Activated naive CD8-positive, alpha-beta T cell treated with anti-CD3 and anti-CD28 coated beads for 36 hours (primary cell): ENCODE measurements around the gene DBN1. TPM values are rescaled to one million over a fixed set of nuclear protein-coding genes. Genes with fewer than 3 reads are reported as not detected.

Experiments used
- DNase-seq: peaks from one replicate; pipeline ENCODE4 v3.0.0; 2021
- H3K27ac Mint-ChIP-seq: one replicate; pipeline ENCODE4 v1.8.0; 2022; ENCODE audit warnings: mild to moderate bottlenecking, moderate library complexity, mixed read lengths
- H3K27me3 Mint-ChIP-seq: one replicate; pipeline ENCODE4 v1.8.0; 2022; ENCODE audit warnings: mild to moderate bottlenecking, mixed read lengths
- H3K36me3 Mint-ChIP-seq: one replicate; pipeline ENCODE4 v1.8.0; 2021; ENCODE audit warnings: mild to moderate bottlenecking, mixed read lengths
- H3K4me1 Mint-ChIP-seq: one replicate; pipeline ENCODE4 v1.8.0; 2021; ENCODE audit warnings: mixed read lengths
- H3K4me3 Mint-ChIP-seq: one replicate; pipeline ENCODE4 v1.8.0; 2022; ENCODE audit warnings: mild to moderate bottlenecking, moderate library complexity, mixed read lengths
- H3K9me3 Mint-ChIP-seq: one replicate; pipeline ENCODE4 v1.8.0; 2022; ENCODE audit warnings: mixed read lengths
- total RNA-seq, 2 experiments: library from RNA; stranded (reverse); gene quantifications; one replicate each; pipeline ENCODE4 v1.2.3, GENCODE V29; 2021

Gene DBN1
- total RNA-seq, 2 experiments from 2014 or later, result 100 to 106 TPM

DNA sequence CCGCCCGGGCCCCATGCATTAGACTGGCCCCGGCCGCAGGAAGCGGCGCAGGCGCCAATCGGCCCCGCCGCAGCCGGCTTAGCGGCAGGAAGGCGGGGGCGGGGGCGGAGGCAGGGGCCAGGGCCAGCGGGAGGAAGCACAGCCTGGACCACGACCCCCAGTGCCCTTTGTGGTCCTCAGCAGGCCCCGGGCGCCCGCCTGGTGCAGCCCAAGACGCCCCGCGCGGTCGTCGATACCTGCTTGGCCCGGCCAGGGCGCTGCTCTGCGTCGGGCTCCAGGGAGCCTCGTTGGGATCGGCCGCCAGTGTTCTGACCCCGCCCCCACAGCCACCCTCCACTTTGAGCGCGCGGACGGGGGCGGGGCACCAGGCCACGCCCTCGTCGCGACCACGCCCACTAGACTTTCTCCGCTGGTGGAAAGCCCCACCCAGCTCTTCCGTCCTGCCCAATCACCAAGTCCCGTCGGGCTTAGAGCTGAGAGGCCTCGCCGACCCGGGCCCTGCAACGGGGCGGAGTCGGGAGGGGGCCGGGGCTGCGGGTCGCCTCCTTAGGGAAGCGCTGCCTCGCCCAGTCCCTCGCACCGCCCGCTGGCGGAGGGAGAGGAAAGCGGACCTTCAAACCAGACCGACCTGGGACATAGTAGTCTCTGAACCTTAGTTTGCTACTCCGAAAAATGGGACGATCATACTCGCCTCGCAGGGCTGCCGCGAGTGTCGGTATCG is 24.0 kb upstream of the DBN1 start, which contains the start of gene PDLIM7:
PDLIM7 (minus strand) TSS at position 313 of the 721 bp plus-strand sequence. CDS start 1,092 bp downstream, outside the sequence.
- Mint-ChIP-seq H3K4me3 (peak within 1 kb of the TSS; percentile 79), H3K27me3 (peaks cover 13% of the 10 kb centered on the region), H3K4me1 (peaks cover 31% of the 10 kb centered on the region), H3K36me3 (no peaks in the 10 kb centered on the region), H3K27ac (peak within 1 kb of the TSS; percentile 47), H3K9me3 (no peaks in the 10 kb centered on the region)
- DNase-seq, result peak; percentile 95

DNA sequence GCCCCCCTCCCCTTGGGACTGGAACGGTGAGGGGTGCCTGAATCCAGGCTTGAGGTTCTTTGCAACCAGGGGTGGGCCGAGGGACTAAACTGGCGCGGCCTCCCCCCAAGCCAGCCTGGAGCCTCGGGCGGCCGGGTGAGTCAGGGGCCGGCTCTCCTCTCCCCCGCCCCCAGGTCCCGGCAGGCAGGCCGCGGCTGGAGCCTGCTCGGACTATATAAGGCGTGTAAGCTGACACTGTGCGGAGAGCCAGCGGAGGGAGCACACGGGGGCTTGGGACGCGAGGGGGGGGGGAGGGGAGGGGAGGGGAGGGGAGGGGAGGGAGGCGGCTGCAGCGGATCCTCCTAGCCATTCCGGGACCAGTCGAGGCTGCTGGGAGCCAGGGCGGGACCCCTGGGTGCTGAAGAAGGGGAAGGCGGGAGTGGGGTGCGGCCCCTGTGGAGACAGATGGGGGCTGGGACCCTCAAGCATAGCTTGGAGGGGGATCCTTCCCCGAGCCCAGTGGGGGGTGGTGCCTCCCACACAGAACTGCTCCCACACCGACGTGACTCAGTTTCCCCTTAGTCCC is 23.4 kb upstream of the DBN1 start:
- peaks cover 13% of the 10 kb centered on the region for H3K27me3 Mint-ChIP-seq
- H3K4me3 Mint-ChIP-seq, result peak overlapping the region; percentile 79
- H3K27ac Mint-ChIP-seq, result no peak overlapping the region
- H3K9me3 Mint-ChIP-seq, result no peaks in the 10 kb centered on the region
- H3K36me3 Mint-ChIP-seq, result peaks cover 2% of the 10 kb centered on the region
- H3K4me1 Mint-ChIP-seq, result peaks cover 26% of the 10 kb centered on the region
- DNase-seq, result peak; percentile 40

DNA sequence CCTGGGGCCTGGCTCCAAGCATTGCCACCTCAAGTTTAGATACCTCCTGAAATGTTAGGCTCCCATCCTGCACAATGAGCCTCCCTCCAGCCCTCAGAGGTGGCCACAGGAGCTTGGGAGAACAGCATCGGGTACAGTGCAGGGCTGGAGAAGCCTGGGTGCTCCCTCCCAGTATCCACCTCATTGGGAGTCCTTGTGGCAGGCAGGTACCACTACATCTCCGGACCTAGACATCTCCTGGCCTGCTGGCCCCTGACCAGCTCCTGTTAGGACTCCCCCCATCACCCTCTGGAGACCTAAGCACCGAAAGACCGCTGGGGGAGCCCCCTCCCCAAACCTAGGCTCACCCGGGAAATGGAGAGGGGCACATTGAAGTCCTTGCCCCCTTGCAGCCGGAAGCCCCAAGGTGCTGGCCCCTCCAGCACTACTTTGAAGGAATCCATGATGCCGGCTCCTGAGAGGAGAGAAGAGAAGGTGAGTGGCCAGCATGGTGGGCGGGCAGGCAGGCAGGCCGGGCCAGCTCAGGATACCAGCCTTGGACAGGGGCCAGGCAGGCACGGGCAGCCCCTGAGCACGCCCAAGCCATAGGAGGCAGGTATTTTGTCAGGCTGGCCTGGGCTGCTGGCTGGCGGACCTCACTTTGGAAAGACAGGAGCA is 22.8 kb upstream of the DBN1 start:
- Mint-ChIP-seq H3K27ac (no peak overlapping the region), H3K4me3 (peak overlapping the region; percentile 79), H3K4me1 (peaks cover 26% of the 10 kb centered on the region), H3K27me3 (peaks cover 13% of the 10 kb centered on the region), H3K36me3 (peaks cover 3% of the 10 kb centered on the region), H3K9me3 (no peaks in the 10 kb centered on the region)
- no peak for DNase-seq

DNA sequence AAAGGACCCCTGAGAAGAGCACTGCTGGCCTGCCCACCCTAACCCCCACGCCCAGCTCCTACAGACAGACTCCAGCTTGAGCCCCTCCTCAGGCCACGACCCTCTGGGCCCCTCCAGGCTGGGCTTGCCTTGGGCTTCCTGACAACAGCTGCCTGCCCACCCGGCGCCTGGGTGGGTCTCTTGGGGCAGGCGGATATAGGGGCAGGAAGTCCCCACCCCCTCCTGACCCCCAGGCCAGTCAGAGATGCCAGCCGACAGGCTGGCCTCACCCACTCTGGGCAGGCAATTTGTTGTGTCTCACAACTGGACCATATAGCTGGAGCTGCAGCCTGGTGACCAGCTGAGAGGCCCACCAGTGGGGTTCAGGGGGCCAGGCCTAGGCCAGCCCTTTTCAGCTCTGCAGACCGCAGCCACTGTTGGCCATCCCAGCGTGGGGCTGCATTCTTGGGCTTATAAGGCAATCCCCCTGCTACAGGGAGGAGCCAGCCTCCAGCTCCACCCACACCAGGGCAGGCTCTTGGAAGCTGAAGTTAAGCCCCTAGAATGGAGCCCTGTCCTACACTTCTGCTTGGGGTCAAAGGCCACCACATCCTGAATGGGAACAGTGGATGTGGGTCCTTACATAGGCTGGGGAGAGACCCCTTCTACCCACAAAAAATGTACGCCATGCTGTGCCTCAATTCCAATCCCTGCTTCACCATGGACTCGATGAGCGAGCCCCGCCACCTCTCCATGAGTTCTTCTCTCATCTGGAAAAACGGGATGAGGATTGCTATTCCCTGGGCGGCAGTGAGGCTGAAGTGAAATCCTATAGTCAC is 22.0 kb upstream of the DBN1 start:
- peak overlapping the region; percentile 79 for H3K4me3 Mint-ChIP-seq
- no peak overlapping the region for H3K27ac Mint-ChIP-seq
- peaks cover 7% of the 10 kb centered on the region for H3K36me3 Mint-ChIP-seq
- no peaks in the 10 kb centered on the region for H3K9me3 Mint-ChIP-seq
- H3K4me1 Mint-ChIP-seq, result peaks cover 26% of the 10 kb centered on the region
- DNase-seq, result no peak
- peaks cover 12% of the 10 kb centered on the region for H3K27me3 Mint-ChIP-seq

DNA sequence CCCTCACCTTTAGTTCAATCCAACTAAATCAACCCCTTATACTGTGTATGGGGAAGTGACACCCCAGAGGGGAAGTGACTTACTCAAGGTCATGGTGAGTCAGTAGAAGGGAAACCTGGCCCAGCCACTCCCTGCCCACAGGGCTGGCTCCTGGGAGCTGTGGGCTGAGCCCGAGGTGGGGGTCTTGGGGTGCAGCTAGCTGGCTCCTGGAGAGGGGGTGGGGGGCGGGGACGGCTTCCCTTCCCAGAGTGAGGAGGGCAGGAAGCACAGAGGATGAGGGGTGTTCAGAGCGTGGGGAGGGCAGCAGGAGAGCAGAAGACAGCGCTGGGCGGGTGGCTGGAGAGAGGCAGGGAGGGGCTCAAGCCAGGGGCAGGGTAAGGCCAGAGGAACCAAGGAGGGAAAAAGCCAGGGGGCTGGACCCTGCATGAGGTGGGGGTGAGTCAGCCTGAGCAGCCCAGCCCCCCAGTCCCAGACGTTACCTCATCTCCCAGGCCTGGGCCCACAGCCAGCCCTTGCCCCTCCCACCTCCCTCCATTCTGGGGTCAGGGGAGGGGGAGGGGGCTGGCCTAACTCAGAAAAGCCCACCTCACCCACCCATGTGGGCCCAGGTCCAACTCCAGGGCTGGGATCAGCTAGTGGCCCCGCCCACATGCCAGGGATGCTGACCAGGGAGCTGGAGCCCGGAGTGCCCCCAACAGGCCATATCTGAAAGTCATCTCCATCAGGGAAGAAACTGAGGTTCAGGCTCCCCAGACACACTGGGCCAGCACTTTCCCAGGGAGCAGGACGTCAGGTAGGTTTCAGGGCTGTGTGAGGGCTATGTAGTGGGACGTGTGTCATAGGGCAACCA is 21.1 kb upstream of the DBN1 start:
- no peak for DNase-seq
- H3K4me1 Mint-ChIP-seq, result peaks cover 26% of the 10 kb centered on the region
- H3K27ac Mint-ChIP-seq, result peak overlapping the region; percentile 75
- H3K4me3 Mint-ChIP-seq, result no peak overlapping the region
- H3K9me3 Mint-ChIP-seq, result no peaks in the 10 kb centered on the region
- peaks cover 9% of the 10 kb centered on the region for H3K36me3 Mint-ChIP-seq
- peaks cover 10% of the 10 kb centered on the region for H3K27me3 Mint-ChIP-seq

DNA sequence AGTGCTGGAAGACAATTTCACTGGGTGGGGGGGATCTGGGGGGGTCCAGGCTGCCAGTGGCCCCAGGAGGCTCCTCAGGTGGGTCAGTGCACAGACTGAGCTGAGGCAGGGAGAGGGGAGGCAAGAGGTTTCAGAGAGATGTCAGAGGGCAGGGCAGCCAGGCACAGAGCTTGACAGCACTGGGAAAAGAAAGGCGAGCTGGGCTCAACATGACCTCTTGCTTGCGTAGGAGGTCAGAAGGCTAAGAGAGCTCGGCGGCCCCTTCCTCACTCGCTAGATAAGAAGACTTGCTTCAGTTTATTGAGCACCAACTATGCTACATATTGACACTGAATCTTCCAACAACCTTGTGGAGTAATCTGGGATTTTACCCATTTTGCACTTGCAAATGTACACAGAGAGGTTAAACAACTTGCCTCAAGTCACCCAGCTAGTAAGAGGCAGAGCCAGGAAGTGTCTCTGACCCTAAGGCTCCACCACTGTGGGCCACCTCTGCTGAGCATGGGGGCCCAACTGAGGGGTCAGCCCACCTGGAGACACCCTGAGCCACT is 20.4 kb upstream of the DBN1 start:
- Mint-ChIP-seq H3K36me3 (peaks cover 11% of the 10 kb centered on the region), H3K4me3 (no peak overlapping the region)

DNA sequence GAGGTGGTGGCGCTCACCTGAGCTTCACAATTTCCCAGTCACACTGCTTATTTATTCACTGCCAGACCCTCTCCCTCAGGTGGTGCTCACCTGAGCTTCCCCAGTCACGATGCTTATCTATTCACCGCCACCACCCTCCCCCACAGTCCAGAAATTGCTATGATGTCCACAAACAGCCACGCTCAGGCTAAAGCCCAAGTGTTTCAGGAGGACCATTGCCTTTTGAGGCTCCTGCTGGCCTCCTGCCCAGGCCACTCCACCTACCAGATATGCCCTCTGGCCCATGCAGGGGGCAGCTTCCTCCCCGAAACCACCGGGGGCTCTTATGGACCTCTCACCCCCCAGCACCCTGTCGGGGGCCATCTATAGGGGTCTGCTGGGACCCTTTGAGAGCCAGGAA is 19.4 kb upstream of the DBN1 start:
- Mint-ChIP-seq H3K36me3 (peaks cover 11% of the 10 kb centered on the region), H3K27me3 (no peaks in the 10 kb centered on the region), H3K27ac (no peak overlapping the region), H3K9me3 (no peaks in the 10 kb centered on the region), H3K4me1 (peaks cover 17% of the 10 kb centered on the region), H3K4me3 (no peak overlapping the region)
- DNase-seq, result no peak

More for the DNA sequence above, 20.4 kb upstream of the DBN1 start:
- H3K4me1 Mint-ChIP-seq, result peaks cover 26% of the 10 kb centered on the region
- no peaks in the 10 kb centered on the region for H3K9me3 Mint-ChIP-seq
- peak overlapping the region; percentile 75 for H3K27ac Mint-ChIP-seq
- H3K27me3 Mint-ChIP-seq, result peaks cover 8% of the 10 kb centered on the region
- DNase-seq, result no peak

DNA sequence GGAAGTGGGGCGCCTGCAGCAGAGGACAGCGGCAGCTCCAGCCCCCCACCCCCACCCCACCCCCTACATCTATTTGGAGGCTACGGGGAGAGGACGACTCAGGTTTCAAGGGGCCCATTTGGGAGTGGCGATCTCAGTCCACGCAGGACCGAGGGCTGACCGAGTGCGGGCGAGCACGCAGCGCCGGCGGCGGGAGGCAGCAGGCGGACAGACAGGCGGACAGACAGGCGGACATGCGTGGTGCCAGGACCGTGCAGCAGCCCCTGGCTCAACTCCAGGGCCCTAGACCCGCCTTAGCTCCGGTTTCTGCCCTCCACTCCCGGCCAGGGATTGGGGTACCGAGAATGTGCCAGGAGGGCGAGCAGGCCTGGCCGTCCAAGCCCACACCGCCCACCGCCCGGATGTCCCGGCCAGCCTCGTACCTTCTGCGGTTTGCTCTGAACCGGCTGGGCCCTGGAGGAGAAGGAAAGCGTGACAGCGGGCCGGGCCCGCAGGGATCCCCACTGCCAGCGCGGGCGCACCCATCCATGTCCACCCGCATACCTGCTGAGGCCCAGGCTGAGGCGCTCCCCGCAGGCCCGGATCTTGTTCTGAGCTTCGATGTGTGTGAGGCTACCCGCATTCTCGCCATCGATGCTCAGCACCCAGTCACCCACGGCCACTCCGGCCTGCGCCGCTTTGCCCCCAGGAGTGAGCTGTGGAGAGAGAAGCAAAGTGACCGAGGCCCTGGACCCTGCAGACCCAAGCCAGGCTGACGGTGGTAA is 18.7 kb upstream of the DBN1 start:
- no peaks in the 10 kb centered on the region for H3K27me3 Mint-ChIP-seq
- no peak for DNase-seq
- peaks cover 16% of the 10 kb centered on the region for H3K4me1 Mint-ChIP-seq
- no peaks in the 10 kb centered on the region for H3K9me3 Mint-ChIP-seq
- H3K36me3 Mint-ChIP-seq, result peaks cover 15% of the 10 kb centered on the region
- no peak overlapping the region for H3K4me3 Mint-ChIP-seq
- no peak overlapping the region for H3K27ac Mint-ChIP-seq

DNA sequence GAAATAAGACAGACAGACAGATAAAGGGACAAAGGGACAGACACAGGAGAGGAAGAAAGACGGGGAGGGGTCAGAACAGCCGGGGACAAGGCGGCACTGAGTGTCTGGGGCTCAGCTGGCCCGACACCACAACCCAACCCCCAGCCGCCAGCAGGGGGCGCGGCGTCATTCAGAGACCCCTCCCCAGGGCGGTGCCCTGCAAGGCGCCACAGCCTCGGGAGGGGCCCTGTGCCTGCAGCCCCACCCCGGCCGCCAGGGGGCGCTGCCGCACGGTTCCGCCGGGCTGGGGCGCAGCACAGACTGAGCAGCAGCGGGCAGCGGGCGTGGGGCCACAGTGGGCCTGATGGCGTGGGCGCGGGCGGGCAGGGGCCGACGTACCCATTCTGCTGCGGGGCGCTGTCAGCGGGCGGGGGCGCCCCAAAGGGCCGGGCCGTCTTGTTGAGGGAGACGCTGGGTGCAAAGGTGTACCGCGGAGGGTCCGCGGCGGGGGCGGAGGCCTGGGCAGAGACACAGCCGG is 18.1 kb upstream of the DBN1 start:
- Mint-ChIP-seq H3K9me3 (no peaks in the 10 kb centered on the region), H3K4me3 (no peak overlapping the region), H3K27ac (no peak overlapping the region), H3K27me3 (no peaks in the 10 kb centered on the region), H3K36me3 (peaks cover 17% of the 10 kb centered on the region), H3K4me1 (peaks cover 16% of the 10 kb centered on the region)
- DNase-seq, result peak; percentile 58

DNA sequence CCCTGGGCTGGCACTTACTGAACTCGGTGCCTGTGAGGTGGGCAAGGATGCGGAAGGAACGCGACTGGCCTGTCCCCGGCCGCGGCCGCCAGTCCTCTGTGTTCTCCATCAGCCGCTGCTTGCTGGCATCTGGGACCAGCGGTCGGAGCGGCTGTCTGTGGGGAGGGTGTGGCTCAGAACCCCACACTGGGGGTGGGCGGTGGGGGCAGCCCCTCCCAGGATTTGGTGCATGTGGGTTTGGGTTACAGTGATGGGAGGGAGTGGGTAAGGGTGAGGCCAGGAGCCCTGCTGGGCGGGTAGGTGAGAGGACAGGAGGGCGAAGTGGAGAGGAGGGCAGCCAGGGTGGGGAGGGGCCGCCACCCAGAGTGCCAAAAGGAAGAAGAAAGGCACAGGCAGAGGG is 17.6 kb upstream of the DBN1 start:
- no peak for DNase-seq
- Mint-ChIP-seq H3K4me1 (peaks cover 12% of the 10 kb centered on the region), H3K4me3 (no peak overlapping the region), H3K9me3 (no peaks in the 10 kb centered on the region), H3K27me3 (no peaks in the 10 kb centered on the region), H3K27ac (no peak overlapping the region), H3K36me3 (peaks cover 20% of the 10 kb centered on the region)

DNA sequence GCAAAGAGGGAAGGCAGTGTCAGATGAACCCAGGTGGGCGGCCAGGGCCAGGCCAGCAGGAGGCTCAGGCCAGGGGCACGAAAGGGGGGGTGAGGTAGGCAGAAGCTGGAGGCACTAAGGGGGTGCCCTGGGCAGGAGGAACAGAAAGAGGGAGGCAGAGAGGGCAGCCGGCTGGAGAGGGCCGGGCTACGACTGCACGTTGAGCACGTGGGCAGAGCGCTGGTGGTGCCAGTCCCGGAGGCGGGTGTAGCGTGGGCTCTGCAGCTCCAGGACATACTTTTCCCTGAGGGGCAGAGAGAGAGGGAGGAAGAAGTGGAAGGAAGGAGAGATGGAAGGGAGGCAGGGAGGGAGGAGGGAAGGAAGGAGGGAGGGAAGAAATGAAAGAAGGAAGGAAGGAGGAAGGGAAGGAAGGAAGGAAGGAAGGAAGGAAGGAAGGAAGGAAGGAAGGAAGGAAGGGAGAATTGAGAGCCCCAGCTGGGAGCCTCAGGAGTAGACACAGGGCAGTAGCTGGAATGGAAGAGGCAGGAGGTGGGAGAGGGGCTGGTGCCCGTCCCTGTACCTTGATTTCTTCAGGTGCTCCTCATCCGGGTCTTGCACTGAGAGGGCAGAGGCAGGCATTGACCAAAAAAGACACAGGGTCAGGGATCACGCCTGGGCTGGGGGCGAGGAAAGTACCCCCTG is 17.0 kb upstream of the DBN1 start:
- no peak for DNase-seq
- Mint-ChIP-seq H3K4me1 (peaks cover 8% of the 10 kb centered on the region), H3K9me3 (no peaks in the 10 kb centered on the region), H3K27ac (no peak overlapping the region), H3K27me3 (no peaks in the 10 kb centered on the region), H3K36me3 (peaks cover 20% of the 10 kb centered on the region), H3K4me3 (no peak overlapping the region)

DNA sequence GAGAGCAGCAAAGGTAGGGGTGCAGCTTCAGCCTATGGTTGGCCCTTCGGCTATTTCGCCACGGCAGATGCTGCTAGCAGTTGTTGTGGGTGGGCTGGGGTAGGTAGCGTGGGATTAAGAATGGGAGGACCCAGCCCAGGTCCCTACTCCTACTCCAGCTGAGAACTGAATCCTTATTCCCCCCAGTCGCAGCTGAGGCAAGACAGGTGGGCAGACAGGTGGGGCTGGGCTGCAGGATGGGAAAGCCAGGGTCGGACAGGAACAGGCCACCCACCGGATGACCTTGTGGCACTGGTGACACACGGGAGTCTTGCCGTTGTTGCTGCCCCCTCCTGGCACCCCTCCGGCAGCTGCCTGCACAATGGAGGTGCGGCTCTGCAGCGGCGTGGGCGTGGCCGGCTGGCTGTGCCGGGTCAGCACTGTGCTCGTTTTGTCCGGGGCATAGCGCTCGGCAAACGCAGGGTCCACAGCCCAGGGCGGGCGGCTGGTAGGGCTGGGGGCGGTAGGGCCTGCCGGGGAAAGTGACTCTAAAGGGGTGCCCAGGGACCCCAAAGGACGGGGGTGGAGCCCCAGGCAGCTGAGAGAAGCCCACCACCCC is 15.8 kb upstream of the DBN1 start:
- DNase-seq, result no peak
- H3K27me3 Mint-ChIP-seq, result no peaks in the 10 kb centered on the region
- H3K4me3 Mint-ChIP-seq, result no peak overlapping the region
- H3K27ac Mint-ChIP-seq, result no peak overlapping the region
- peaks cover 20% of the 10 kb centered on the region for H3K36me3 Mint-ChIP-seq
- no peaks in the 10 kb centered on the region for H3K9me3 Mint-ChIP-seq
- peaks cover 4% of the 10 kb centered on the region for H3K4me1 Mint-ChIP-seq
